HG02763 (cell line): ENCODE measurements around the gene PEX11B.
A peak's percentile ranks its signal among the peaks of the same experiment; 100 is the strongest.
"Not testable (repeated sequence)": the region's sequence is repeated elsewhere in the genome, so short reads cannot be mapped to it uniquely, and the experiment has no call there.

Experiments used
- ATAC-seq: cut with Tn5 transposase; IDR thresholded peaks from one replicate; pipeline ENCODE4 v1.9.1; 2021; ENCODE audit warnings: mild to moderate bottlenecking, moderate library complexity; ENCODE audit not compliant: unreplicated experiment

Gene PEX11B

DNA sequence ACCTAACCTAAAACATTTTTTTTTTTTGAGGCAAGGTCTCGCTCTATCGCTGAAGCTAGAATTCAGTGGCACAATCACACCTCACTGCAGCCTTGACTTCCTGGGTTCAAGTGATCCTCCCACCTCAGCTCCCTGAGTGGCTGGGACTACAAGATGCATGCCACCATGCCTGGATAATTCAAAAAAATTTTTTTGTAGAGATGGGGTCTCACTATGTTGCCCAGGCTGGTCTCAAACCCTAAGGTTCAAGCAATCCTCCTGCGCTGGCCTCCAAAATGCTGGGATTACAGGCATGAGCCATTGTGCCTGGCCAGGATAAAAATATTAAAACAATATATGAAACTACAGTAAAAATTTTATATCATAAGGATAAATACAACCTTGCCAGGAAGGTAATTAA, 34.4 kb upstream of the PEX11B start:
- no peak for ATAC-seq

DNA sequence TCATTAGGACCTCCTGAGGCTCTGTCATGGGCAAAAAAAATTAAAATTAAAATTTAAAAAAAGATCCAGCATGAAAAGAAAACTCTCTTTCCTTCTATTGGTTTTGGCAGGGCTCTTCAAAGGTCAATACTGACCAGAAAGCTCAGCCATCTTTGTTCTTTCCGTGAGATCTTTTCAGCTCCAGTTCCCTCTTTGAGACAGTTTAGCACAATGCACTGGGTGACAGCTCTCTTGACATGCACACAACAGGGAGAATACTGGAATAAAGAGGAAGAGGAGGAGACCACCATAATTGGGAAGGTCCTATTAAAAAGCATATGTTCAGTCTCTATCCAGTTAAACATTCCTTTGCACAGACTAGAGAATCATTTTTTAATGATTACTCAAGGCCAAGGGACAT, 33.0 kb upstream of the PEX11B start:
- ATAC-seq = no peak

DNA sequence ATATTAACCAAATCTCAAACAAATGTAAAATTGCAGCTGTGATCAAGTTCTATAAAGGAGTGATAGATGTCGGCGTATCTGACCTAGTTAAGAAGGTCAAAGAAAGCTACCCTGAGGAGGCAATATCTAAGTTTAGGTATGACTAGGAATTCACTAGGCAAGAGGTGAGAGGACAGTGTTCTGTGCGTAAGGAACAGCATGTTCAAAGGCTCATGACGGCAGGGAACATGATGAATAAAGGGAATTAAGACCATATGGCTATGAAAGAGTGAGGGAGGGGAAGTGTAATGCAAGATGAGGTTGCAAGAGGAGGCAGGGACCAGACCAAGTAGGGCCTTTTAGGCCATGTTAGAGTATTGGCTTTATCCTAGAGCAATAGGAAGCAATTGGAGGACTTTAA, 30.7 kb upstream of the PEX11B start:
- no peak for ATAC-seq

DNA sequence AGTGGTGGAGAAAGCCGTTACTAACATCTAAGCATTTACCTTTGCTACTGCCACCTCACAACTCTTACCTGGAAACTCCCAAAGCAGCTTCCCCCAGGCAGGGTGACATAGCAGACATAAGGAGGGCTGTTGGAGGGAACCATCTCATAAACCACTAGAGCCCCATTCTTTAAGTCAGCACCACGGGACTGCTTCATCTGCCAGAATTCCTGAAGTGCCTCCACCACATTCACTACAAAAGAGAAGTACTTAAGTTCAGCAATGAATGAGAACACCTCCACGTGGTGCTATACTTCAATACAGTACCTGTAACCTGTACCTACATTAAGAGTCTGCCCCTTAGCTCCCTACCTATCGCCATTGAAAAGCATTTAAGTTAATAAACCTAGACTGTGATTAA, 29.0 kb upstream of the PEX11B start:
- ATAC-seq = no peak

DNA sequence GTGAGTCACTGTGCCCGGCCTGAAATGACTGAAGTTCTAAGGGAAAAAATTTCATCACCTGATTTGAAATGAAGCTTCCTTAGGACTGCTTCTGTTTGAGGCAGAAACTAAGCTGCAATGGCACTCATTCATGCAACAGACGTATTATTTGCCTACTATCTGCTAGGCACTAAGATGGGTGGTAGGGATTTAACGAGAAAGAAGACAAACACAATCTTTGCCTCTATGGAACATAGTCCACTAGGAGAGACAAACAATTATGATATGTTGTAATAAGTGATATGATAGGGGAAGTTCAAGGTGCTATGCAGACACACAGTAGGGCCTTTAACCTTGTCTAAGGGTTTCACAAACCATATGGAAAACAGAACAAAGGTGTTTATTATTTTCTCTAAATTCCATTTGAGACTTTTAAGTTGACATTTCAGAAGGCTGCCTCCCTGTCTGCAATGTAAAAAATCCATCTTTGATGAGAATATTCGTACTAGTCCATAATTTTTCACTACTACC, 28.0 kb upstream of the PEX11B start:
- no peak for ATAC-seq

DNA sequence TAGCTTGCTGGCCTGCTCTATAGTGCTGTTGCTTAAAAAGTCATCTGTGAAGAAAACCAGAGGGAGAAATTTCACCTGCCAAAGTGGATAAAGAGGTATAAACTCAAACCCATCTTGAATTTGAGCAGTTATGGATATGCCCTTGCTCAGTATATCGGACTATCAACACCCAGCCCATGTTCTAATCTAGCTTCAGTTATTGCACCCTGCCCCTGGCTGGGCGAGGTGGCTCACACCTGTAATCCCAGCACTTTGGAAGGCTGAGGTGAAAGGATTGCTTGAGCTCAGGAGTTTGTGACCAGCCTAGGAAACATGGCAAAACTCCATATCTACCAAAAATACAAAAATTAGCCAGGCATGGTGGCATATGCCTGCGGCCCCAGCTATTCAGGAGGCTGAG, 26.0 kb upstream of the PEX11B start:
- no peak for ATAC-seq

DNA sequence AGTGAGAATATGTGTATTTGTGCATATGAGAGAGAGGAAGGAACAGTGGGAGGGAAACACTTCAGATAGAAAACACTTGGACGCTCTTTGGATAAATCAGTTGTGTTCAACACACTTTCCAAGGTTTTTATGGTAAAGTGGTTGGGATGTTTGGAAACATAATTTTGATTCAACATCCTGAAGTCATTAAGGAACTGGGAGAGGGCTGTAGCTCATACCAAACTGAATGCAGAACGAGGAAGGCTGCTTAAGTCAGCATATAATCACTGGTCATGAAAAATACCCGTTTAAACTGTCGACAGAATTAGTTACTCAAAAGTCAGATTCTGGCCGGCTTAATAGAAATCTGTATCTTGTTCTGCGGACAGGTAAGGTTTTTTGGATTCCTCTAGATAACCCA, 24.4 kb upstream of the PEX11B start:
- no peak for ATAC-seq

DNA sequence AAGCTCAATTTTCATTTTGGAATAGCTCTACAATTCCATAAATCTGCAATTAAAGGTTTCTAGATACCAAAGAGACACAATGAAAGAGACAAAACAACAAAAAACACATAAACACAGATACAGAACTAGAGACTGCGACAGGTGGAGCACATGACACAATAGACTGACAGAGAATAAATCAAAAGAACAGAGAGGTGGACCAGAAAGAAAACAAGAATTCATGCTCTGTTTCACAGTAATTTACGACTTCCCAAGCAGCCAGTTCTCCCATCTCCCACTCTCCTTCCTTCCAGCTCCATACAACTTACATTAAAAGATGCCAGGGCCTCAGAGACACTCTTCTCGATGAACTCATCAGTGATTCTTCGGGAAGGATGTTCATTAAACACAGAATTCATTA, 23.9 kb upstream of the PEX11B start:
- no peak for ATAC-seq

DNA sequence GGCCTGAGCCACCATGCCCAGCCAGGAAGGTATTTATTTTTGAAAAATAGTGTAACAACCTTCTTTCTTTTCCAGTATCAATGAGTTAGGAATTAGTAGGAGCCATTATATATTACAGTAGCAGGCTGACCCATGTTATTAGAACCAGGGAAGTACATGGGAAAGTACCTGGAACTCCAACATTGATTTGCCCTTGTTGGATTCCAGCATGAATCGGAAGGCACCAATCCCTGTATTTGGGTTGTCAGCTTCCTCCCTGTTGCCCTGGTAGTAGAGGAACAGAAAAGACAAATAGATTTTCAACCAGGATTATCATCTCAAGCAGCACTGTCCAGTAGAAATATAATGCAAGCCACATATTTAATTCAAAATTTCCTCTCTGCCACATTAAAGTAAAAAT, 18.9 kb upstream of the PEX11B start:
- ATAC-seq = no peak

DNA sequence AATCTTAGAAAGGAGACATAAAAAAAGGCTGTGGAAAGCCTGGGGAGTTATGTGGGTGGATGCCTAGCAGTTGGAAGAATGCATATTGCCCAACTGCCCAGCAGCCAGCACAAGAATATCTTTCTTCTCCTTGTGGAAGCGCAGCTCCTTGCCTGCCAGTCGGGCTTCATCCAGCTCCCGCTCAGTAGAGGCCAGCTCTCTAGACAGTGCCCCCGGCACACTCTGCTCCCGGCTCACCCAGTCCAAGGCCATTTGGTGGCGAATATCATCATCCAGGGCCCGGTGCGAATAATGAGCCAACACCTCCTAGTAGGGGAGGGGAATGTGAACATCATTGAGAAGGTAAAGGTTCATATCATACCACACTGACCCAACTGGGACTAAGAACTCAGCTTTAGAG, 17.7 kb upstream of the PEX11B start:
- ATAC-seq = no peak

DNA sequence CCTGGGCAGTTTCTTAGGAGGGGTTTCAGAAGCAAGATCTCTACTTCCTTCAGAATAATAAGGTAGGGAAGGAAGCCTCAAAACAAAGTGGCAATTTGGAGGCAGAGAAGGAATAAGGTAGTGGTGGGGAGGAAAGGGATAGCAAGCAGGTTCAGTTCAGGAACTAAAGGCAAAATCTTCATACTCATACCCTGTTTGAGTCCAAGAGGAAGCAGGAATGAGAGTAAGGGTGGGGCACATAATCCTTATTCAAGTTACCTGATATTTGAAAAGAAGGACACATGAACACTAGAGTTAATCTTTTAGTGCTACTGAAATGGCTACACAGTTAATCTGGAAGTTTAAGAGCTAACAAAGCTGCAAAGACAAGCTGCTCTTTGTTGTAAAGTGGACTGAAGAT, 17.2 kb upstream of the PEX11B start:
- no peak for ATAC-seq

DNA sequence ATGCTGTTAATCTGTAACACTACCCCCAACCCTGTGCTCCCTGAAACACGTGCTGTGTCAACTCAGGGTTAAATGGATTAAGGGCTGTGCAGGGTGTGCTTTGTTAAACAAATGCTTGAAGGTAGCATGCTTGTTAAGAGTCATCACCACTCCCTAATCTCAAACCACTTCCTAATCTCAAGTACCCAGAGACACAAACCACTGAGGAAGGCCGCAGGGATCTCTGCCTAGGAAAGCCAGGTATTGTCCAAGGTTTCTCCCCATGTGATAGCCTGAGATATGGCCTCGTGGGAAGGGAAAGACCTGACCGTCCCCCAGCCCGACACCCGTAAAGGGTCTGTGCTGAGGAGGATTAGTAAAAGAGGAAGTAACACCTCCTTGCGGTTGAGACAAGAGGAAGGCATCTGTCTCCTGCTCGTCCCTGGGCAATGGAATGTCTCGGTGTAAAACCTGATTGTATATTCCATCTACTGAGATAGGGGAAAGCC, 14.0 kb upstream of the PEX11B start:
- ATAC-seq = not testable (repeated sequence)

DNA sequence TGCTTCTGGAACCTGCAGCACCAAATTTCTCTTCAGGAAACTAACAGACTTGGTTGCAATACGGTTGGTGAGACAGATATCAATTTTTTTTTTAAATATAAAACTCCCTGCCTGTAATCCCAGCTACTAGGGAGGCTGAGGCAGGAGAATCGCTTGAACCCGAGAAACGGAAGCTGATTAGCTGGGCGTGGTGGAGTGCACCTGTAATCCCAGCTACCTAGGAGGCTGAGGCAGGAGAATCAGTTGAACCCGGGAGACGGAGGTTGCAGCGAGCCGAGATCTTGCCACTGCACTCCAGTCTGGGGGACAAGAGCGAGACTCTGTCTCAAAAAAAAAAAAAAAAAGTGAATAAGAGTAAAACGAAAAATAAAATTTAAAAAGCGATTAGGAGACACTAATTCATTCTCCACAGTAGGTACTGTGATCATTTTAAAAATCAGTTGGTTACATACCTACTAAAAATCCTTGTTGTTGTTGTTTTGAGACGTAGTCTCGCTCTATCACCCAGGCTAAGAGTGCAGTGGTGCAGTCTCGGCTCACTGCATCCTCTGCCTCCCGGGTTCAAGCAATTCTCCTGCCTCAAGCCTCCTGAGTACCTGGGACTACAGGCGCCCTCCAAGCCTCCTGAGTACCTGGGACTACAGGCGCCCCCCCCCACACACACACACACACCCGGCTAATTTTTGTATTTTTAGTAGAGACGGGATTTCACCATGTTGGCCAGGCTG, 9.6 kb upstream of the PEX11B start:
- ATAC-seq = no peak

DNA sequence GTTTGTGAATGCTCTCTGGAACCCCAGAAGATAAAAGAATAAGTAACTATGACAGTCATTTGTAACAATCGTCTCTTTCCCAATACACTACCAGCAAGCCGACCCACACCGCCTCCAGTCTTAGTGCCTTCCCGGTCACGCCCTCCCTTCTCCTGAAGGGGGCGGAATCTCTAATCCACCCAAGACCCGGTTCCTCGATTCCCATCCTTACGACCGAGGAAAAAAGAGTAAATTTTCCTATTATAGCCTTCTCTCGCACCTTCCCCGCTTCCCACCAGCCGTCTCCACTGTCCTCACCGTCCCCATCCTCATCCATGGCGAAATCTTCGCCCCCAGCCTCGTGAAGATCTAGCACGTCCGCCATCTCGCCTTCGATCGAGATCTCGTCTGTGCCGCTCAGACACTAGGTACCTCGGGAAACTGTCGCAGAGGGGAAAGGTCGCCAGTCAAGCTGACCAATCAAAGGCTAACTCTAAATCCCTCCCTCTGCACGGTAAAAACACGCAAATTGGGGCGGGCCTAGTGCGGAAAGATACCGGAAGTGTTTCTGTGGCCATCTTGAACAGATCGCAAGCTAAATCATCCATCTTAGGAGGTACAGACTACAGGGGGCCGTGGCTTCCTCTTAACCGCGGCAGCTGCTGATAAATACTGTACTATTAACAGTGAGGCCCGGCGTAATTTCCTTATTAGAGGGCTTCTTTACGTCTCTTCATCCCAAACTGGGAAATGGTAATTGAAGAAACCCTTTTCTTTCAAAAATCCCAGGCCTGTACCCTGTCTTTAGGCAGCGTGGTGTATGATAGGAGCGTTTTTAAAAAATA, 8.8 kb upstream of the PEX11B start, which contains the start of gene RBM8A:
Gene RBM8A (minus strand): TSS at position 422 of the 824 bp plus-strand sequence. CDS start 58 bp downstream, at position 364.
- peak; percentile 96 for ATAC-seq

DNA sequence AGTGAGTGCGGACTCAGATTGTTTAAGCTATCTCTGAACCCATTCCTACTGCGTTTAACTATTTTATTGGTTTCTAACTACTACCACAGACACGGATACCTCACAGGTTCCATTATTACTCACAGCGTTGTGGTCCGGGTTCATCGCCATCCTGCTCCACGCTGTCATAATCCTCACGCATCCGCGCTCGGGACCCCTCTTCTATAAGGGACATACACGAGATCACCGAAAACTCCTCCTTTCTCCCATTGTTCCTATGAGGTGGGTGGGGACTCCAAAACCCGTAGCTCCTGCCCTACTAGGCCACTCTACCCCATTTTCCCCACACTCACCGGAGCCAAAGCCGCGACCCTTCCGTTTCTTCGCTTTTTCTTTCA, 8.2 kb upstream of the PEX11B start:
- peak; percentile 2 for ATAC-seq

DNA sequence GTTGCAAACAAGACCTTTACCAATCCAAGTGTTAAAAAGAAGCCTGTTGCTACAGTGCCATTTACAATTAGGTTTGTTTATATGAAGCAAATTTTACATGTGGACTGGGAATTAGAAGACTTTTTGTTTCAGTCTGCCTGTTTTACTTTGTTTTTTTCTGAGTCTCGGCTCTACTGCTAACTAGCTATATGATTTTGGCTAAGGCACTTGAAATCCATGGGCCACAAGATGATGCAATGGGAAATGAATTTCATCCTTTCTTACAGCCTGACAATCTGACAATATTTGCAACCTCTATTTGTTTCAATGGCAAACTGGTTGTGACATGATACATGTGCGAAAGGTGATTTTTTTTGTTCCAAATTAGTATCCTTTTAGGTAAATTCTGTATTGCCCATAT, 3.7 kb upstream of the PEX11B start:
- no peak for ATAC-seq

DNA sequence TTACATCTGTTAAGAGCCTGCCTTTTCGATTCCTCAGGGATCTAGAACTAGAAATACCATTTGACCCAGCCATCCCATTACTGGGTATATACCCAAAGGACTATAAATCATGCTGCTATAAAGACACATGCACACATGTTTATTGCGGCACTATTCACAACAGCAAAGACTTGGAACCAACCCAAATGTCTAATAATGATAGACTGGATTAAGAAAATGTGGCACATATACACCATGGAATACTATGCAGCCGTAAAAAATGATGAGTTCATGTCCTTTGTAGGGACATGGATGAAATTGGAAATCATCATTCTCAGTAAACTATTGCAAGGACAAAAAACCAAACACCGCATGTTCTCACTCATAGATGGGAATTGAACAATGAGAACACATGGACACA, 1.8 kb upstream of the PEX11B start:
- not testable (repeated sequence) for ATAC-seq

DNA sequence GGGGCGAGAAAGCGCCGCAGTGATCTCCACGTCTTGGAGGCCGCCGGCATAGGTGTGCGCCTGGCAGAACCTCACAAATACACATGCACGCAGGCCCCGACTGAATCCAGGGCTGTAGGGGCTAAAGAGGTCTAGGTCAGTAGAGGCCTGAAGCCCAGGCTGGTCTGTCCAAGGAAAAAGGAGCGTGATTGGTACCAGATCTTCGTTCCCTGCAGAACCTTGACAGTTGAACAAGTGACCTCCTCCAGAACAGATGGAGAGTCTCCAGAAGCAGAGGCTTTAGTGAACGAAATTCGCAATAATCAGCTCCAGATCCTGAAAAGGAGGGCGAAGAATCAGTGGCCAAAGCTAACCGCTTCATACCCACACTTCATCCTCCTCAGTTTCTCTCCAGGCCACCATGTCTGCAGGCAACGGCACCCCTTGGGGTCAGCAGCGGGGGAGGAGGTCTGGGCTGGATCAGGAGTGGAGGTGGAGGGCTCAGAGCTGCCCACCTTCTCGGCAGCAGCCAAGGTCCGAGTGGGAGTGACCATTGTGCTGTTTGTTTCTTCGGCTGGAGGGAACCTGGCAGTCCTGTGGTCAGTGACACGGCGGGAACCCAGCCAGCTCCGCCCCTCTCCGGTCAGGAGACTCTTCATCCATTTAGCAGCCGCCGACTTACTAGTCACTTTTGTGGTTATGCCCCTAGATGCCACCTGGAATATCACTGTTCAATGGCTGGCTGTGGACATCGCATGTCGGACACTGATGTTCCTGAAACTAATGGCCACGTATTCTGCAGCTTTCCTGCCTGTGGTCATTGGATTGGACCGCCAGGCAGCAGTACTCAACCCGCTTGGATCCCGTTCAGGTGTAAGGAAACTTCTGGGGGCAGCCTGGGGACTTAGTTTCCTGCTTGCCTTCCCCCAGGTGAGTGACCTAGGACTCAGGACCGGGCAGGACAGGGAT, 749 bp upstream of the PEX11B start:
- ATAC-seq = peak; percentile 8

DNA sequence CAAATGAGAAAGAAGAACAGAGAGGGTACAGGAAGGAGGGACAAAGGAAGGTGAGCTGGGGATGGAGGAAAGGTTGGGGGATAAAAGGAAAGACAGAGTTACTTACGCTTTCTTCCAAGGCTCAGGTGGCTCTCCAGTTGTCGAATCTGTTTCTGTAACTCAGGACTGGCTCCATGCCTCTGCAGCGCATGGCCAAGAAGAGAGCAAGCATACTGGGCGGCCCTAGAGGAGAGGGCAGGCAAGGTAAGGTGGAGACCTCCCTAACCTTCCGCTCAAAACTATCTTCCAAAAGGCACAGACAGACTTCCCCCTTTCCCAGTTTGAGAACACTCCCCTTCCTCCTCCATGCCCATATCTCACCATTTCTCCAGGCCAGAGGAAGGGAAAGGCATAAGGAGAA, 922 bp downstream of the PEX11B start:
- no peak for ATAC-seq

DNA sequence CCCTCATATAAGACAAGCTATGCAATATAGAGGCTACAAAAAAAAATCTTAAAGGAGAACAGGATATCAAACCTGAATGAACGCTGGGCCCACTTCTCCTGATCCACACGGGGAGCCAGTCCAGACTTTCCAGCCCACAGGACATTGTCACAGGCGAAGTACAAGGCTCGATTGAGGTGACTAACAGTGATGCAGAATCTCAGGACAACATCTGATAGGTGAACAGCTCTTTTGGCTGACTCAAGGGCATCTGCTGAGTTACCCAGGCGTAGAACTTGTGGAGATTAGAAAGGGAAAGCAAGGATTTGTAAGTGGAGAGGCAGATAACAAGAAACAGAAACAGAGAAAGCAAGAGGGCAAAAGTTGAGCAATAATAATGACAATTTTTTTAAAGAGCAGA, 1.8 kb downstream of the PEX11B start:
- no peak for ATAC-seq

DNA sequence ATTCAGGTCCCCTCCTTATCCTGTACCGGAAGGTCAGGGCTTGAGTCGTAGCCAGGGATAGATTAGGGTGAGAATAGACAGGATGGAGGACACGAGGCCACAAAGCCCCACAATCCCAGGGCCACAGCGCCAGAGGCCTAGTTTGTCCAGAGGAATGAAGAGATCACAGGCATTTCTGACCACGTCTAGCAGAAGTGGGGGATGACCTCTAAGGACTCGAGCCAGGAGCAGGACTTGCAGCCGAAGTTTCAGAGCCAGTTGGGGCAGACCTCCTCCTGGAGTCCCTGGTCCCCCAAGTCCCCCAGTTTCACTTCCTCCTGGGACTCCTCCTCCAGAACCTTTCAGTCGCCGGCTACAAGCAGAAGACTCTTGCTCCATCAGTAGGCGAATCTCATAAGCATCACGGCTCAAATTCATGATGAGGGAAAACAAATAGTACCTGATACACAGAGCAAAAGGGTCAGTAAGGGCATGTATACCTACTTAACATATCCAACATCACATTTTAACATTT, 6.3 kb downstream of the PEX11B start:
- ATAC-seq = no peak
